ENCODE data around the gene SAA1. TPM values are rescaled to one million over a fixed set of nuclear protein-coding genes. Genes with fewer than 3 reads are reported as not detected.

SAA1 gene
- total RNA-seq, 1 donor from 2014 or later, result not detected

GRCh38 chr11:18313965-18314763 is 48.1 kb downstream of the SAA1 start:
- no peak for DNase-seq (ENCODE audit: low spot score, unreplicated experiment)
- Mint-ChIP-seq H3K27me3 (no peaks in the 10 kb centered on the region), H3K27ac (peak overlapping the region; percentile 76), H3K36me3 (ENCODE audit: insufficient read depth) (peaks cover 4% of the 10 kb centered on the region), H3K4me1 (ENCODE audit: low read depth) (peaks cover 9% of the 10 kb centered on the region), H3K9me3 (ENCODE audit: low read depth) (no peaks in the 10 kb centered on the region), H3K4me3 (ENCODE audit: low read depth) (no peak overlapping the region)
- TF ChIP-seq CTCF (IDR thresholded peaks at IDR 0.05; ENCODE audit: unreplicated experiment), result no peak

GRCh38 chr11:18314784-18315523 is 48.9 kb downstream of the SAA1 start:
- Mint-ChIP-seq H3K36me3 (ENCODE audit: insufficient read depth) (peaks cover 4% of the 10 kb centered on the region), H3K27ac (peak overlapping the region; percentile 64), H3K4me3 (ENCODE audit: low read depth) (no peak overlapping the region), H3K27me3 (no peaks in the 10 kb centered on the region), H3K9me3 (ENCODE audit: low read depth) (no peaks in the 10 kb centered on the region), H3K4me1 (ENCODE audit: low read depth) (peaks cover 14% of the 10 kb centered on the region)
- TF ChIP-seq CTCF (IDR thresholded peaks at IDR 0.05; ENCODE audit: unreplicated experiment), result no peak
- no peak for DNase-seq (ENCODE audit: low spot score, unreplicated experiment)

GRCh38 chr11:18315893-18316292 is 49.8 kb downstream of the SAA1 start:
- Mint-ChIP-seq H3K4me1 (ENCODE audit: low read depth) (peaks cover 18% of the 10 kb centered on the region), H3K4me3 (ENCODE audit: low read depth) (no peak overlapping the region), H3K27ac (no peak overlapping the region), H3K36me3 (ENCODE audit: insufficient read depth) (peaks cover 3% of the 10 kb centered on the region), H3K27me3 (no peaks in the 10 kb centered on the region), H3K9me3 (ENCODE audit: low read depth) (no peaks in the 10 kb centered on the region)
- no peak for TF ChIP-seq CTCF (IDR thresholded peaks at IDR 0.05; ENCODE audit: unreplicated experiment)
- DNase-seq (ENCODE audit: low spot score, unreplicated experiment), result no peak

- H3K9me3 Mint-ChIP-seq (ENCODE audit: low read depth), result no peaks in the 10 kb centered on the region
- H3K27ac Mint-ChIP-seq, result no peak overlapping the region
- H3K36me3 Mint-ChIP-seq (ENCODE audit: insufficient read depth), result no peaks in the 10 kb centered on the region
- no peak overlapping the region for H3K4me3 Mint-ChIP-seq (ENCODE audit: low read depth)
- no peak for TF ChIP-seq CTCF (IDR thresholded peaks at IDR 0.05; ENCODE audit: unreplicated experiment)
- no peaks in the 10 kb centered on the region for H3K27me3 Mint-ChIP-seq
- no peak for DNase-seq (ENCODE audit: low spot score, unreplicated experiment)
- peaks cover 25% of the 10 kb centered on the region for H3K4me1 Mint-ChIP-seq (ENCODE audit: low read depth)
Observed at GRCh38 chr11:18317551-18317950, 51.5 kb downstream of the SAA1 start.

Other genes with a start within 250 kb of the SAA1 start
- gene TPH1, start 220.0 kb upstream of the SAA1 start, total RNA-seq, result 0.50 and 0.64 TPM in 2 replicates
- gene SAAL1, start 160.2 kb upstream of the SAA1 start, total RNA-seq, result 28.3 and 28.5 TPM in 2 replicates
- gene MRGPRX3, start 133.7 kb upstream of the SAA1 start, total RNA-seq, result not detected in 2 replicates
- gene MRGPRX4, start 93.4 kb upstream of the SAA1 start, total RNA-seq, result not detected in 2 replicates
- gene SAA4, start 29.5 kb upstream of the SAA1 start, total RNA-seq, result not detected in 2 replicates
- gene SAA2, start 17.6 kb upstream of the SAA1 start, total RNA-seq, result not detected in 2 replicates
- gene HPS5, start 55.9 kb downstream of the SAA1 start, total RNA-seq, result 17.6 and 18.6 TPM in 2 replicates
- 43.9 and 45.4 TPM in 2 replicates for gene GTF2H1, start 56.3 kb downstream of the SAA1 start, total RNA-seq
- gene LDHA, start 128.3 kb downstream of the SAA1 start, total RNA-seq, result 60.6 and 78.1 TPM in 2 replicates
- gene LDHC, start 146.1 kb downstream of the SAA1 start, total RNA-seq, result 0.29 and 0.55 TPM in 2 replicates
- not detected in 2 replicates for gene LDHAL6A, start 189.6 kb downstream of the SAA1 start, total RNA-seq